ENCODE results near the gene AFF3.

Gene AFF3

DNA sequence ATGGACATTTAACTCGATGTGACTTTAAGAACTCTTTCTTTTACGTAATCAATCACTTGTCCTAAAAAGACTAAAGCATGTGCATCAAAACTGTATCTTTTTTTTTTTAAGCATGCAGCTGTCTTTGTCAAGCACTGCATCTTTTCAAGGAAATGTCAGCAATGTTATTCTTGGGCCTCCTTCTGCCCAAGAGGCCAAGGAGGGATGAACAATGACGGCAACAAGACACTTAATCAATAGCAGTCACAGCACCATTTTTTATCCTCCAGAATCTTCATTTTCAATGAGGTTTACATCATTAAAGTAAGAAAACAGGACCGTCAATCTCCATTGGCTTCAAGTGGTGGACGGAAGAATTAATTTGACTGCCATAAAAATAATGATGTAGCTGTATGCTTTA lies 253.8 kb downstream of the AFF3 start:
- no peak for DNase-seq (ENCODE audit: low read depth in 2 of 2)

DNA sequence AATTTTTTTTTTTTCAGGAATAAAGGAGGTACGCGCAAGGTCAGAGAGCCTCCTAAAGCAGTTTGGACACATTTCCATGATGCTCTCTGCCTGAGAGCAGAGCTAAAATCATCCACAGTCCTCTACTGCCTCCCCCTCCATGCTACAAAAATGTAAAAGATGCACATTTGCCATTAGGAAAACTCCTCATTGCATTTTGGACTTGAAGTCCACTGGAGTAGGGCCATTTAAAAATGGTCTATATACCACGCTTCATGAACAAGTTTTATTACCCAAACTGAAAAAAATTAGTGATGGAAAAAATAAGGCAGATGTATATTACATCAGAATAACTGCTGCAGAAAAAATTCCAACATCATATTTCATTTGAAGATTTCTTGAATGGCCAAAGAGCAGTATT lies 256.0 kb downstream of the AFF3 start:
- no peak for DNase-seq (ENCODE audit: low read depth in 2 of 2)

DNA sequence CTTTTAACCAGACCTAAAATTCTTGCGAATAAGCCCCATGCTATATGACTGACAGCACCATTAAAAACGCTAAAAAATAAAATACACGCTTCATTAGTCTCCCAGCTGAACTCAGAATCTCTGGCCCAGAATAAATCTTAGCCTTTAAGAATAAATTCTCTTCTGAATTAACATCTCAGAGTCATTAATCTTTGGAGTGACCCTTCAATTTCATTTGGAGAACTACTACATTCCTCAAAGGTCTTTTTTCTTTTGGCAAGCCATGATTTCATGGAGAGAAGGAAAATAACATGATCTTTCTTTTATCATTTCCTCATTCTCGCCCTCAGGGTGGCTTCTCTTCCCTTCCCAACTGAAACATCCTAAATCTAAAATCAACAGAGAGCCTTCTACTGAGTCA lies 259.0 kb downstream of the AFF3 start:
- no peak for DNase-seq (ENCODE audit: low read depth in 2 of 2)

DNA sequence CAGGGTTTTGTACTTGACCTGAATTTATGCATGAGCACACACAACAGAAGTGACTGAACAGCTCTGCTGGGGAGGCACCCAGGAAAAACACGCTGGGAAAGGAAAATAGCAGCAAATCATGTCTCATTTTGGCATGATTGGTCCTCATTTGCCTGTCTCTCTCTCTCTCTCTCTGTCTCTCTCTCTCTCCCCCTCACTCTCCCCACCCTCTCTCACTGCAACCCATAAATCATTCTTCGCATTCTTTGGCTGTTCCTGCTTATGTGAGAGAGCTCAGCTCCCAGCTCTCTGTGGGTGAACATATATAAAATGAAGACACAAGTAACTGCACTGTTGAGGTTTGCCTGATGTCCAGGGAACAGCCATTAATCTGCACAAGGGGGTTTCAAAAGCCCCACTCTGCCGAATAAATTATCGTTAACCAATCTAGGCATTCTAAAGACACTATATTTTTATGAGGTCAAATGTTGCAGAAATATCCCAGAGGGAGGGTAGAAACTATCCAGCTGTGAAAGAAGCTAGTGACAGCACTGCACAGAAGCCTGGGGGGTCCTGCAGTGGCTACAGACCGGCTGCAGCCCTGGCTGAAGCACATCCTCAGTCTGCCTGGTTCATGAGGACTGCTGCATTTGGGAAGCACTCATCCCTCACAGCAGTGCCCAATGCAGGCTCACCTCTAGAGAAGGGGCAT lies 260.3 kb downstream of the AFF3 start:
- no peak for DNase-seq (ENCODE audit: low read depth in 2 of 2)

DNA sequence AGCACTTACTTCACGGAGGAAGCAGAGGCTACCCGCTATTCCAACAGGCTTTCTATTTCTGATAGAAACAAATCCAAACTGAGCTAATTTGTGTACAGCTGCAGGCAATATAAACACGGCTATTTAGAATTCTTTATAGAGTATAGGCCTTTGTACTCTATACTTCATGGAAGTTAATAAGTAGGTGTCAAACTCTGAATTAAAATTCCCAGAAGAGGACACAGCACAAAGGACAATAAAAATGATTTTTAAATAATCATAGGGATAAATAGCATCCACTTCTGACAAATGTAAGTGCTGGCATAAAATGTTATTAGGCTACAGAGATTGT lies 261.5 kb downstream of the AFF3 start:
- no peak for DNase-seq (ENCODE audit: low read depth in 2 of 2)

DNA sequence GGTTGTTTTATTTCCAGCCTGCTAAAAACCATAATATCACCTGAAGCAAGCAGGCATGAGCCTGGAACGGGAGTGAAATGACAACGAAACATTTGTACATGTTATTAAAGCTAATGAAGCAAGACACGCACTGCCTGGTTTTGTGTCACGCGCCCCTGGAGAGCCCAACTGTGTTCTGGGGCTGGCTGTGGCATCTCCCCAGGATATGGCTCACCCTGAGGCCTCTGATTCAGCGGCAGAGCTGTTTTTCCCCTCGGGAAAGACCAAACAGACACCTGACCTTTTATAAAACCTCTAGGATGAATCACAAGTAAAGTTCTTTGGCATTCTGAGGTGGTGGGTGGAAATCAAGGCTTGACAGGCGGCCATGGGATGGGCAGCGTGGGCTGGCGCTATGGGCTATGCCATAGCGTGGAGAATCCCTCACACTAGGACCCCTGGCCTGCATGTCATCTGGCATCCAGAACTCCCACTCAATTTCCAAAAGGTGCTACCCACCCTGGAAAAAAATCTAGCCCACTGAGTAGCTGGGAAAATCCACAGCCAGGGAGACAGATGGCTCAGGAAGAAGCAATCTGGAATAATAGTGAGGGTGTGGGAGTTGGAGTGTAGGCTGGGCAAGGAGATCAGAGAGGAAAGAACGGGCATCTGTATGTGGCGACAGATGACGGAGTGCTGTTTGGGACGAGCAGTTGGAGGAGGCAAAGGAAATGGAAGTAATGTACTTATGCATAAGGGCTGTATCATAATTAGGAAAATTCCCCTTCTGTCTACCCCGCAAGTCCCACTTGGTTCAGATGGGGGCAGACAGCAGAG lies 262.0 kb downstream of the AFF3 start:
- peak in 1 of 2 donors; percentile 7 for DNase-seq (ENCODE audit: low read depth in 2 of 2)

DNA sequence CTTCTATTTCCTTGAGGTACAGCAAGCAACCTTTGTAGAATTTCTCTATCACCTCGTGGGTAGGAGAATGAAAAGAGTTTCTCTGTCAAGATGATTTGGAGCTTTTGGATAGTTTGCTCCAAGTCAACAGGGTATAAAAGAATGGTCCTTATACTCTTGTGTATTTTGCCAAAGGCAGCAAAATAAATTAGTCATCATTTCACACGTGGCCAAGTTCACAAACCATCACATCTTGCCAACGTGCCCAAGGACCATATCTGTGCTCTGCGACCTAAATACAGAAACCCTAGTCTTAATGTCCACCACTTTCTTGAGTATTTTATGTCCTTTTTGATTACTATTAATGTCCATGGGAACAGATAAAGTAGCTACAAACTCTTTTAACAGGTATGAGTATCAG lies 262.9 kb downstream of the AFF3 start:
- DNase-seq (ENCODE audit: low read depth in 2 of 2), result no peak

DNA sequence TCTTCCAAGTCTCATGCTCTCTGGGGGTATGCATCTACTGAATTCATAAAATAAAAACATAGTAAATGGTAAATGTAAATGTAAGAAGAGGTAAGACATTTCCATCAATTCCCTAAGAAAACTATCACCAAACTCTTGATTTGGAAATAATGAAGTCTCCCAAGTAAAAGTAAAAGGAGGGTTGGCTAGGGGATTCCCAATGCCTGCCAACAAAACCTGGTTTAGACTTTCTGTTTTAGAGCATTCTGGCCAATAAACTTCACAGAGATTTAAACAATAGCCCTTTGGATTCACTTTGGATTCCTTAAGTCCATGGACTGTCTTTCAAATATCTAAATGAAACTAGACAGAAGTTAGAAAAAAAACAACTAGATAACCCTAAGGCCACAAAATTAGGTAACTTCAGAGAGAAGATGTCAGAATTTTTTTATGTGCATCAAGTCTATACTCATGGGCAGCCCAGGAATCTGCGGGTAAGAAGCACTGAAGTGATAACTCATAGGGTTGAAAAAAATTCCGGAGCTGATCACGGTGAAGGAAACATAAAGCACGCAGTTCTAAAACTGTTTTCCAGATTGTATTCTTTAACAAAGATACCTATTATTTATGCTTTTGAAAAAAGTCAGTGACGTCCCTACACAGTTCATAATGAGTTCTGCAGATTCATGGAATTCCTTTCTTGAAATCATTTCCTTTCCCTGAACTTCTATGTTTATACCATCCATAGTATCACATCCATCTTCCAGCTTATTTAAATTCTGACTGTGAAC lies 263.6 kb downstream of the AFF3 start:
- no peak for DNase-seq (ENCODE audit: low read depth in 2 of 2)

DNA sequence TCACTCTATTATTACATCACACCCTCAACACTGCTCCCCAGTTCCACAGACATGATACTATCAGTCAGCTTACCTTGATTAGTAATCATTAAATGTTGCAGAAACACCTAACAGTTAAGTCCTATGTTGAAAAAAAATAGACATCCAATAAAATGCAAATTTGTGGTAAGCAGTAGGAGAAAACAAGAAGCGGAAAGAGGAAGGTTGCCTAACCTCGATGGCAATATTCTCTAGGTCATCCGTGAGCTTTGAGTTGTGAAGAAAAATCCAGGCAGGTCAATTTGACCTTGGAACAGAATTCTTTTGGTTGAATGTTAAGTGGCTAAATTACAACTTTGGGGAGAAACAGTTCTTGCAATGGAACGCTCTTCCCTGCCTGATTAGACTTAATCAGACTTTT lies 264.4 kb downstream of the AFF3 start:
- no peak for DNase-seq (ENCODE audit: low read depth in 2 of 2)

DNA sequence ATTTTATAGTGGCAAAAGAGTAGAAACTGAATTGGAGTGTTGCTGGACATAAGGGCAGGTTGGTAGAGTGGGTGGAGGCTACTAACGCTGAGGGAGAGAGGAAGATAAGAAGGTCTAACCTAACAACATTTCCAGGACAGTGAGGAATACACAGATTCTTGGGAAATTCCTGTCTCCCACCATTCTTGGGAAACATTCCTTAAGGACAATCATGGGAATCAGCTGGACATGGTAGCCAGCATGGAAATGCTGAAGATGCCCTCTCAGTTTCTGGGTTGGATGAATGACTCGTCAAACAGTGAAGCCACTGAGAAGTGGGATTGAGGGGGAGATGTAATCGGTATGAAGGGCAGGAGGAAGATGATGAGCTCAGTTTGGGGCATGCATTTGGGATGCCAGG lies 265.4 kb downstream of the AFF3 start:
- DNase-seq (ENCODE audit: low read depth in 2 of 2), result no peak

DNA sequence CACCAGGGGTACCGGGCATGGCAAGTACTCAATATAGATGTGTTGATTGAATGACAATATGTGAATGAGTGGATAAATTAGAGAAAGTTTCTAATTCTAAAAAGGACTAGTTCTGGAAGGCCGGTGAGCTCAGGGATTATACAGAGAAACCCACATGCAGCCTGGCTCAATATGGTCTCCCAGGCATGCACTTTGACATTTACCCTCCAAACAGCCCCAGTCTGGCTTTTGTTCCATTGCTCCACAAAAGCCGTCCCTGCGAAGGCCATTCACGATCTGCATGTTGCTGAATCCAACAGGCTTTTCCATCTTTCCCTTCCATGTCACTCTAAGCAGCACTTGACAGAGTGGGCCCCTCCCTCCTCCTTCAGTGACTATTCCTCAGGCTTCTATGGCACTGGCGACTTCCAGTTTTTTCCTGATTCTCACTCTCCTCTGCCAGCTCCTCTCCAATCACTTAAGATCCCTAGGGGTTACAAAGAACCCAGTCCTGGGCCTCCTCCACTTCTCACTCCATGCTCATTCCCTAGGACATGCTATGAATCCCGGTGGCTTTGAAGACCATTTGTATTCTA lies 266.7 kb downstream of the AFF3 start:
- DNase-seq (ENCODE audit: low read depth in 2 of 2), result no peak

DNA sequence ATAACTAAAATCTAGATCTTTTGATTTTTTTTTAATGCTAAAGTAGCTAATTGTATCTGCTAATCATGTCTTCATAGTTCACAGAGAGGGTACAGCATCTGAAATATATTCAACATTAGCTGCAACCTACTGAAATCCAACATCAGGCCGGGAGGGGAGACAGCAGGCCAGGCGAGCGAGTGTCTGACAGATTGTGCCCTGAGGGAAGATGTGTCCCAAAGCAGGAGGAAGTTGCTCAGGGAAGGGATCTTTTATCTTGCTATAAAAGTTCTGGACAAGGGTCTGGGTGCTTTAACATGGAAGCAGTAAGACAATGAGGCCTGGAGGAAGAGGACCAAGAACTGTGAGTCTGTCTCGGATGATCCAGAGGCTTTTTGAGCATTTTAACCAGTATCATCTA lies 274.1 kb downstream of the AFF3 start:
- DNase-seq (ENCODE audit: low read depth in 2 of 2), result no peak

DNA sequence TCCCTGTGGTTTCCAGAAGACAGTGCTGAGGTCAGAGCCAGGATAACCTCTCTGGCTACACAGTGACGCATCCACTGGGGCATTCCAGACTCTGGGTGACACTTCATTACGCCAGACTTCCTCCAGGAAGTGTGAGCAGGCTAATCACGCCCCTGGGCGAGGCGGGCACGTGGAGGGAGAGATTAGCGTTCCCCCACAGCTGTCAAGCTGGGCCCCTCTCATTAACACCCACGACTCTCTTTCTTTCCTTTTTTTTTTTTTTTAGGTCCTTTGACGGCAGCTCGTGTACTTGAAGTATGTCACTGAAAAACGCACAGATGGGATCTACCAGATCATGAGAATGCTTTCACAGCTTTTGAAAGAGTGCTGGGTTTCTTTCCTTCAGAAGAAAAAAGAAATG lies 274.6 kb downstream of the AFF3 start:
- DNase-seq (ENCODE audit: low read depth in 2 of 2), result no peak

DNA sequence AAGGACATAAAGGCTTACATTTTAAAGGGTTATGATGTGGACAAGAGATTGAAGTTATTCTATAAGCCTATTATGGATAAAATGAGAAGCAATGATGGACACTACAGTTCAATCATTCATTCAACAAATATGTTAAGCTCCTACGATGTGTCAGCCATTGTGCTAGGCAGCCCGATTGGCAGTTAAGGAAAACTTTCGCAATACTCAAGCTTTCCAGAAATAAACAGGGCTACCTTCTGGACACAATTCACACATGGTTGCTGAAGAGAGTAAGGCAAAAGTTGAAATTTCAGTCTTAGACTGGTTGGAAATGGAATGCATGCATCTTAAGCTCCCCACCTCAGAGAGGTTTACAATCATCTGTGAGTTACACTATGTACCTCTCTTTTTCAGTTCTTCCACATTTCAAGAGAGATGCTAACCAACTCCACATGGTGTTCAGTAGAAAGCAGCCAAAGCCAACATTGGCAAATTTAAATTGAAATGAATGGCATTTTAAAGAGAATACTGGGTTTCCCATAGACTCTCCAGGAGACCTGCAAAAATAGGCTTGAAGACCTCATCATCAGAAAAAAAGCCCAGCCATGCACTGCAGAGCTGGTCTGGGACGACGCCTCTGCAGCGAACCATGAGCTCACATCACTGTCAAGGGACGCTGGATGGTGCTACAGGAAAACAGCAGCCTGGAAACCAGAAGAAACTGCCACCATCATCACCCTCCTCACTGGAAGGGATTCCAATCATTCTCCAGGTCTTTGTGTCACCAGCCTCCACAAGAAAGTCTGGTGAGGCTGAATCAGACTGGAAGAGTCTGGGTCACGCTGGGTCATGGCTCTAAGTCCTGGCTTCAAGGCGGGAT lies 276.3 kb downstream of the AFF3 start:
- DNase-seq (ENCODE audit: low read depth in 2 of 2), result no peak

DNA sequence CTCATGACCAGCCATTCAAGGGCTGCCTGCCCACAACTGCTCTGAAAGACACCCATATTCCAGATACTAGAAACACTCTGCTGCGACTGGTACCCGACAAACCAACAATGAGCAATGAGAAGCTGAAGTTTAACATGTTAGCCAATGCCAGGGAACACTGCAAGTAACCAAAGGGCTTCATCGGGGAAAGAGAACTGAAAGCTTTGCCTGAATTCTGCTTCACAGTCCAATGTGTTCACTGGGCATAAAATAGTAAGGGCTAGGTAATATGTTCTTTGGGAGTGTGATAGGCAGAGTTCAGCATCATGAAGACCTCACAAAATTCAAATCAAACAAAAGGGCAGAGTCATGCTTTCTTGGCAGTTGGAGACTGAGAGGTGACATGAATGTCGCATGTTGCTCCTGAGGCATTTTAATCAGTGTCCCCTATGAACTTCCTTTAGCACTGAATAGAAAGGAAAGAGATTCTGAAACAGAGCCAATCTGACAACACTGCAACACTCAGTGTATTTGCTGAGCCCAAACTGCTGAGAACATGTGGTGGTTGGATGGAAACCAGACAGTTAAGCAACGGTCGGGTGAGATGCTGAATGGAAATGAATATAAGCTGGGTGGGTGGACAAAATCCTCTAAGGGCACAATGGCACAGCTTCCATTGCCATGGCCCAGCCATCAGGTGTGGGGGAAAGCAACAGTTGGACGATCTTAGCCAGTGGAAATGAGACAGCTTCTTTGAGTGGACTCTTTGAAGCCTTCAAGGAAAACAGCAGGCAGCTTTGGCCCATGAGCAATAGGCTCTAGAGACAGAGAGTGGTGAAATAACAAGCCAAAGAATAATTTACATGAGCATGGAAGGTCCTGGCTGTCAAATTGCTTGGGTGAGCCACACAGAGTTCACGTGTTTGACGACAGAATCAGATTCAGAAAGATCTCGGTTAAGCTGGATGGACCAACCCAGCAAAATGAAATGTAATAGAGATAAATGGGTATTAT lies 277.5 kb downstream of the AFF3 start:
- no peak for DNase-seq (ENCODE audit: low read depth in 2 of 2)

DNA sequence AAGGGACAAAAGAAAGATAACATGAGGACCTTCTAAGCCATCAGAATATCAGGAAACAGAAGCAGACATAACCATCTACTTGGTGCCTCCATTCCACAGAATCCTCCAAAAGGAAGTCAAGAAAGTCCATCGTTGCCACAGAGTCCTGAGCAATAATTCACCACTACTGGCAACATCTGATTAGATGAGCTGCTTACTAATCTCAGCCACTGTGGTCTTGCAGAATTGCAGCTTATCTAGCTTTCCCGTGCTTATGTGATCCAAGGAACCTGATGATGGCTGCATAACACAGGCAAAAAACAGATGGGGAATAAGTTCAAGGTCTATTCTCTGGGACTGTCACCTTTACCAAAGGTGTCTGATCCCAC lies 278.5 kb downstream of the AFF3 start:
- DNase-seq (ENCODE audit: low read depth in 2 of 2), result no peak

DNA sequence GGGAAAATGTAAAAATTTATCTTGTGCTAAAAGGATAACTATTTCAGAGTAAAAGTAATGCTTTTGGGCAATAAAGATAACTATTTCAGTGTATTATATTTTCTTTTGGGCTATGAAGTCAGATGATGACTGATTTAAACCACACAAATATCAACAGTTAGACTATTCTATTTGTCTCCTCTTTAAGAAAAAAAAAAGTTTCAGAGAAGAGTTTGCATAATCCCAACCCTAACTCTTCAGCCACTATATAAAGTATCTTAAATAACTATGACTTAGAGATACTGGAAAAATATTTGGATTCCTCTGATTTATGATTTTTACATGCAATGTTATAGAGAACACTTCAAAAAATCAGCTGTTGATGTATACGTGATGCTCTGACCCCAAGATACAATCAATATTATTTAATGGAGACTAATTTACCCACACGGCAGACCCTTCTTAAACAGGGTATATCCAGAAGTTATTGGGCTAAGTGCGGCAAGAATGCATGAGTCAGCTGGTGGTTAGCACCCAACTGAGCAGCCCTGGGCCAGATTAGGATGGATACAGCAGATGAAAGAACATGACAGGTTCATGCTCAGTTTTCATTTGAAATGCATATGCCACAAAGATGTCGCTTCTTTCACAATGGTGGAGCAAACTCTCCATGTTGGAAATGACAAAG lies 279.0 kb downstream of the AFF3 start:
- DNase-seq (ENCODE audit: low read depth in 2 of 2), result no peak

DNA sequence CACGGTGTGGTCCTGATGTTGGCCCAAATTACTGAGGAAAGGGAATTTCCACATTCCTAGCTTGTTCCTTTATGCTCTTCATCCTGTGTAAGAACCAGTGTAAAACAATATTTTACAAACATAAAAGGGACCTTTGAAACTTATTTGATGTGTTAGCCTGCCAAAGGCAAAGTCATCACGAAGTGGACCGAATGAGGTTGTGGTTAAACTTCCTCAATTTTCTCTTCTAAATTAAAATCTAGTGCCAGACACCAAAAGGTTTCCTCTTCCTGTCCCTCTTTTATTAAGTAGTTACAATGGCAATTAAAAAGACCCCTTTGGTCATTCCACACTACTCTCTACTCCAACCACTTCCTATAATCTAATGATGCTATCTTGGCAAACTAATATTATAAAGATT lies 279.8 kb downstream of the AFF3 start:
- DNase-seq (ENCODE audit: low read depth in 2 of 2), result no peak

DNA sequence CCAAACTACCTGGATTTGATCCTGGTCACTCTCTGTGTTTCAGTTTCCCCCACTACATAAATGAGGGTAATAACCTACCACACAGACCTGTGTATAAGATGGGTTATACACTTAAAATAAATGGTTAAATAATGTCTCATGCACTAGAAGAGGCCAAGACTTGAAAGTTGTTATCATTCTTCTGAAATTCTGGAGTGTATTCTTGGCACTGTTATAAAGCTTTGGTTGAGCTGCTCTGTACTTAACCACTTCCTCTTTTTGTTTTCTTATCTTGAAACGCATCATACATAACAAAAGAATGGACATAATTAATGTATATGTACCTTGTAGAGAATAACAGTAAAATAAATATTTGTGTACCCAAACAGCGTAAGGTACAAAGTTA lies 281.0 kb downstream of the AFF3 start:
- DNase-seq (ENCODE audit: low read depth in 2 of 2), result no peak

Measured in stimulated activated CD8-positive, alpha-beta memory T cell treated with anti-CD3 and anti-CD28 coated beads, Interleukin-15, amount 100 ng/mL, for 48 hours (primary cell).